ENCODE results near the gene HDAC6. TPM values are rescaled to one million over a fixed set of nuclear protein-coding genes. Genes with fewer than 3 reads are reported as not detected.

The HDAC6 gene
- total RNA-seq, 1 donor from 2014 or later, result 33.7 TPM

GRCh38 chrX:48787505-48788443 lies 14.1 kb upstream of the HDAC6 start:
- intact Hi-C loops (cut with DNase I), result no loop called here
- DNase-seq (ENCODE audit: low spot score), result no peak

GRCh38 chrX:48789366-48790220 lies 12.3 kb upstream of the HDAC6 start:
- no peak for DNase-seq (ENCODE audit: low spot score)
- intact Hi-C loops (cut with DNase I), result no loop called here

- DNase-seq (ENCODE audit: low spot score), result no peak
- intact Hi-C loops (cut with DNase I), result no loop called here
Measured at GRCh38 chrX:48790477-48790876, 11.4 kb upstream of the HDAC6 start.

- intact Hi-C loops (cut with DNase I), result no loop called here
- DNase-seq (ENCODE audit: low spot score), result no peak
Measured at GRCh38 chrX:48791063-48791820, 10.6 kb upstream of the HDAC6 start.

GRCh38 chrX:48792219-48792618 lies 9.6 kb upstream of the HDAC6 start:
- no peak for DNase-seq (ENCODE audit: low spot score)
- intact Hi-C loops (cut with DNase I), result no loop called here

GRCh38 chrX:48793935-48794334 lies 7.9 kb upstream of the HDAC6 start:
- intact Hi-C loops (cut with DNase I), result no loop called here
- DNase-seq (ENCODE audit: low spot score), result no peak

- intact Hi-C loops (cut with DNase I), result no loop called here
- DNase-seq (ENCODE audit: low spot score), result no peak
Measured at GRCh38 chrX:48794340-48794910, 7.4 kb upstream of the HDAC6 start.

GRCh38 chrX:48794911-48795515 lies 6.9 kb upstream of the HDAC6 start:
- DNase-seq (ENCODE audit: low spot score), result no peak
- intact Hi-C loops (cut with DNase I), result no loop called here

GRCh38 chrX:48798318-48798717 lies 3.5 kb upstream of the HDAC6 start:
- no peak for DNase-seq (ENCODE audit: low spot score)
- intact Hi-C loops (cut with DNase I), result no loop called here

GRCh38 chrX:48800574-48801279 lies 1.1 kb upstream of the HDAC6 start:
- intact Hi-C loops (cut with DNase I), result loop anchor here (5.0 to 10.0 kb wide), 4 partner anchors 63 to 242 kb away; partner anchors contain the start of genes SUV39H1 and TFE3

GRCh38 chrX:48802089-48802904 lies 430 bp downstream of the HDAC6 start:
- intact Hi-C loops (cut with DNase I), result loop anchor here (5.0 to 10.0 kb wide), 4 partner anchors 65 to 240 kb away; partner anchors contain the start of genes SUV39H1 and TFE3

More at GRCh38 chrX:48800574-48801279, 1.1 kb upstream of the HDAC6 start:
- DNase-seq (ENCODE audit: low spot score), result no peak

GRCh38 chrX:48802905-48803200 lies 986 bp downstream of the HDAC6 start:
- DNase-seq (ENCODE audit: low spot score), result no peak
- intact Hi-C loops (cut with DNase I), result loop anchor here (5.0 to 10.0 kb wide), 4 partner anchors 66 to 239 kb away; partner anchors contain the start of genes SUV39H1 and TFE3

More at GRCh38 chrX:48802089-48802904, 430 bp downstream of the HDAC6 start:
- DNase-seq (ENCODE audit: low spot score), result peak; percentile 85

GRCh38 chrX:48806081-48806480 lies 4.2 kb downstream of the HDAC6 start:
- DNase-seq (ENCODE audit: low spot score), result no peak

GRCh38 chrX:48813644-48814043 lies 11.8 kb downstream of the HDAC6 start:
- intact Hi-C loops (cut with DNase I), result no loop called here
- no peak for DNase-seq (ENCODE audit: low spot score)

More at GRCh38 chrX:48806081-48806480, 4.2 kb downstream of the HDAC6 start:
- intact Hi-C loops (cut with DNase I), result loop anchor here (10.0 kb wide), 1 partner anchor 111 kb away; the partner anchor contains the start of gene SUV39H1

GRCh38 chrX:48814722-48815121 lies 12.9 kb downstream of the HDAC6 start:
- no peak for DNase-seq (ENCODE audit: low spot score)
- intact Hi-C loops (cut with DNase I), result no loop called here

- intact Hi-C loops (cut with DNase I), result no loop called here
- no peak for DNase-seq (ENCODE audit: low spot score)
Measured at GRCh38 chrX:48815266-48815665, 13.4 kb downstream of the HDAC6 start.

Measured in cardiac septum (tissue), 1 donor.